Smooth muscle cell (in vitro differentiated cells): Measurements from ENCODE around the gene TSPAN14. TPM values are rescaled to one million over a fixed set of nuclear protein-coding genes. Genes with fewer than 3 reads are reported as not detected.
A peak's percentile ranks its signal among the peaks of the same experiment; 100 is the strongest.

Experiments used
- DNase-seq: peaks from one replicate; lab custom pipeline; 2025; ENCODE audit not compliant: unreplicated experiment; lab: John Stamatoyannopoulos, UW
- H2AFZ ChIP-seq: fragments of 200-600 bp; sonication (generic); 2 replicates; pipeline ENCODE4 v1.6.0; 2016; ENCODE audit warnings: antibody characterized with exemption, low read depth, mild to moderate bottlenecking
- H3F3A ChIP-seq: fragments of 200-600 bp; sonication (generic); 2 replicates; pipeline ENCODE4 v1.6.0; 2017; ENCODE audit warnings: antibody characterized with exemption, low read depth
- H3K27ac ChIP-seq: fragments of 200-600 bp; sonication (generic); 2 replicates; pipeline ENCODE4 v1.5.1; 2016; ENCODE audit warnings: low read depth, mild to moderate bottlenecking
- H3K27me3 ChIP-seq: fragments of 200-600 bp; sonication (generic); 2 replicates; pipeline ENCODE4 v1.6.1; 2016; ENCODE audit warnings: low read depth, mild to moderate bottlenecking
- H3K36me3 ChIP-seq: fragments of 200-600 bp; sonication (generic); 2 replicates; pipeline ENCODE4 v1.5.1; 2016; ENCODE audit warnings: low read depth
- H3K4me1 ChIP-seq: fragments of 200-600 bp; sonication (generic); 2 replicates; pipeline ENCODE4 v1.5.1; 2016; ENCODE audit warnings: low read depth
- H3K4me2 ChIP-seq: fragments of 200-600 bp; sonication (generic); 2 replicates; pipeline ENCODE4 v1.6.0; 2016; ENCODE audit warnings: mild to moderate bottlenecking
- H3K4me3 ChIP-seq: fragments of 200-600 bp; sonication (generic); 2 replicates; pipeline ENCODE4 v1.5.1; 2016; ENCODE audit warnings: mild to moderate bottlenecking
- H3K79me2 ChIP-seq: fragments of 200-600 bp; sonication (generic); 2 replicates; pipeline ENCODE4 v1.6.0; 2016; ENCODE audit warnings: low read depth, mild to moderate bottlenecking
- H3K9ac ChIP-seq: fragments of 200-600 bp; sonication (generic); 2 replicates; pipeline ENCODE4 v1.6.0; 2016; ENCODE audit warnings: low read depth
- H3K9me3 ChIP-seq: fragments of 200-600 bp; sonication (generic); replicated peaks from 2 replicates; pipeline ENCODE4 v1.5.1; 2016; ENCODE audit warnings: low read depth
- H4K20me1 ChIP-seq: fragments of 200-600 bp; sonication (generic); 2 replicates; pipeline ENCODE4 v1.6.0; 2016; ENCODE audit warnings: low read depth
- CTCF ChIP-seq: fragments of 200-600 bp; sonication (generic); IDR thresholded peaks from 2 replicates; pipeline ENCODE4 v1.5.1; 2017; ENCODE audit warnings: borderline replicate concordance, mild to moderate bottlenecking, antibody characterized with exemption; ENCODE audit not compliant: insufficient read depth, poor library complexity, severe bottlenecking
- WGBS: methylation state at CpG from one replicate; pipeline ENCODE4 v1.1.7; 2016; ENCODE audit warnings: low lambda C conversion rate; 5-methylcytosine and 5-hydroxymethylcytosine counted together
- polyA plus RNA-seq: library from polyadenylated mRNA; unstranded; fragments of >200 nt; fragmentation: Nextera tagmentation; extraction: Ambion mirVana; gene quantifications from 2 replicates; pipeline ENCODE4 v1.2.1, GENCODE V29; 2016
- total RNA-seq: library from RNA; depleted of rRNA; stranded (reverse); fragments of >200 nt; gene quantifications from 2 replicates; pipeline ENCODE4 v1.2.3, GENCODE V29; 2014

The TSPAN14 gene
- total and polyA plus RNA-seq, 2 experiments from 2014 or later = 42.7 to 46.3 TPM

- Histone ChIP-seq H3K4me1 (no peaks in the 10 kb centered on the region), H3K79me2 (no peaks in the 10 kb centered on the region), H3K4me3 (no peak overlapping the region), H3K27ac (no peak overlapping the region), H3K4me2 (no peak overlapping the region), H4K20me1 (no peaks in the 10 kb centered on the region), H3F3A (no peaks in the 10 kb centered on the region), H3K9ac (no peak overlapping the region), H2AFZ (no peak overlapping the region), H3K36me3 (no peaks in the 10 kb centered on the region), H3K27me3 (no peaks in the 10 kb centered on the region), H3K9me3 (no peaks in the 10 kb centered on the region)
- WGBS = 95% methylated on average over 9 of the region's 9 CpGs
- no peak for DNase-seq
- TF ChIP-seq CTCF = no peak
Observed at GRCh38 chr10:80571352-80571751, 117.2 kb downstream of the TSPAN14 start.

- no peaks in the 10 kb centered on the region for H3F3A ChIP-seq
- no peaks in the 10 kb centered on the region for H3K79me2 ChIP-seq
- no peak overlapping the region for H3K4me3 ChIP-seq
- H3K27ac ChIP-seq = no peak overlapping the region
- H3K4me2 ChIP-seq = peak overlapping the region; percentile 1
- 29% methylated on average over 5 of the region's 5 CpGs for WGBS
- H3K9ac ChIP-seq = no peak overlapping the region
- no peaks in the 10 kb centered on the region for H3K27me3 ChIP-seq
- H4K20me1 ChIP-seq = no peaks in the 10 kb centered on the region
- no peaks in the 10 kb centered on the region for H3K36me3 ChIP-seq
- no peak overlapping the region for H2AFZ ChIP-seq
- TF ChIP-seq CTCF = no peak
- no peaks in the 10 kb centered on the region for H3K9me3 ChIP-seq
- H3K4me1 ChIP-seq = no peaks in the 10 kb centered on the region
- no peak for DNase-seq
Observed at GRCh38 chr10:80579181-80579763, 125.2 kb downstream of the TSPAN14 start.

GRCh38 chr10:80579849-80580637 is 125.9 kb downstream of the TSPAN14 start:
- H3K79me2 ChIP-seq = no peaks in the 10 kb centered on the region
- 77% methylated on average over 5 of the region's 5 CpGs for WGBS

More at GRCh38 chr10:80579849-80580637, 125.9 kb downstream of the TSPAN14 start:
- Histone ChIP-seq H2AFZ (no peak overlapping the region), H3K9ac (no peak overlapping the region), H3K27me3 (no peaks in the 10 kb centered on the region), H3K27ac (peak overlapping the region; percentile 42), H3K4me2 (peak overlapping the region; percentile 14), H3K4me3 (no peak overlapping the region), H4K20me1 (no peaks in the 10 kb centered on the region), H3K4me1 (no peaks in the 10 kb centered on the region), H3F3A (no peaks in the 10 kb centered on the region), H3K9me3 (no peaks in the 10 kb centered on the region), H3K36me3 (no peaks in the 10 kb centered on the region)
- DNase-seq = no peak
- TF ChIP-seq CTCF = no peak
